HG02981 (cell line): Measurements from ENCODE around the gene POLR2J3.
"Not testable (repeated sequence)": the region's sequence is repeated elsewhere in the genome, so short reads cannot be mapped to it uniquely, and the experiment has no call there.

ENCODE experiments used
- ATAC-seq: cut with Tn5 transposase; IDR thresholded peaks from one replicate; pipeline ENCODE4 v1.9.1; 2021; ENCODE audit warnings: mild to moderate bottlenecking, moderate library complexity; ENCODE audit not compliant: unreplicated experiment

The POLR2J3 gene

GRCh38 chr7:102572261-102573239 lies at the start of gene POLR2J3:
Gene POLR2J3 (minus strand): TSS chr7:102572583. CDS start chr7:102572521, 62 bp downstream.
- ATAC-seq, result peak; percentile 92

- ATAC-seq, result not testable (repeated sequence)
These were observed 45.7 kb upstream of the POLR2J3 start for GRCh38 chr7:102618122-102618521.

GRCh38 chr7:102616507-102617125 lies 44.2 kb upstream of the POLR2J3 start, which contains the start of gene RASA4:
Gene RASA4 (minus strand): TSS chr7:102616756. CDS start chr7:102616689, 67 bp downstream.
- peak; percentile 83 for ATAC-seq

GRCh38 chr7:102615930-102616329 lies 43.5 kb upstream of the POLR2J3 start:
- not testable (repeated sequence) for ATAC-seq

GRCh38 chr7:102614873-102615272 lies 42.5 kb upstream of the POLR2J3 start:
- not testable (repeated sequence) for ATAC-seq

- ATAC-seq, result peak; percentile 11
These were observed 41.9 kb upstream of the POLR2J3 start for GRCh38 chr7:102614346-102614697.

GRCh38 chr7:102613575-102614345 lies 41.4 kb upstream of the POLR2J3 start:
- ATAC-seq, result peak; percentile 47

- ATAC-seq, result not testable (repeated sequence)
These were observed 39.4 kb upstream of the POLR2J3 start for GRCh38 chr7:102611675-102612325.

GRCh38 chr7:102611013-102611674 lies 38.8 kb upstream of the POLR2J3 start:
- peak; percentile 37 for ATAC-seq

- ATAC-seq, result not testable (repeated sequence)
These were observed 38.1 kb upstream of the POLR2J3 start for GRCh38 chr7:102610441-102610840.

- not testable (repeated sequence) for ATAC-seq
These were observed 37.4 kb upstream of the POLR2J3 start for GRCh38 chr7:102609734-102610133.

- not testable (repeated sequence) for ATAC-seq
These were observed 34.5 kb upstream of the POLR2J3 start for GRCh38 chr7:102606848-102607247.

- ATAC-seq, result not testable (repeated sequence)
These were observed 32.2 kb upstream of the POLR2J3 start for GRCh38 chr7:102604431-102605145.

- ATAC-seq, result not testable (repeated sequence)
These were observed 29.9 kb upstream of the POLR2J3 start for GRCh38 chr7:102602317-102602716.

GRCh38 chr7:102599699-102600098 lies 27.3 kb upstream of the POLR2J3 start:
- ATAC-seq, result not testable (repeated sequence)

GRCh38 chr7:102596036-102596435 lies 23.7 kb upstream of the POLR2J3 start:
- ATAC-seq, result not testable (repeated sequence)

- peak; percentile 57 for ATAC-seq
These were observed 21.4 kb upstream of the POLR2J3 start for GRCh38 chr7:102593637-102594334.

GRCh38 chr7:102592477-102593019 lies 20.2 kb upstream of the POLR2J3 start:
- ATAC-seq, result peak; percentile 51
